Naive thymus-derived CD8-positive, alpha-beta T cell (primary cell): ENCODE results near the gene MAGI1. TPM values are rescaled to one million over a fixed set of nuclear protein-coding genes. Genes with fewer than 3 reads are reported as not detected.
"Not testable (repeated sequence)": the region's sequence is repeated elsewhere in the genome, so short reads cannot be mapped to it uniquely, and the experiment has no call there.

ENCODE experiments used
- ATAC-seq, 2 donors: fragments of 150-1000 bp; cut with Tn5 transposase in 1 of 2; sonication (Bioruptor Pico), chemical (Tn5 transposase) in 1 of 2; 1 replicate in 1 of 2; 2 replicates in 1 of 2; pipeline ENCODE4 v1.10.0; 2021; ENCODE audit warnings: mild to moderate bottlenecking in 2 of 2, moderate library complexity in 2 of 2
- POLR2A ChIA-PET: fragments of 350-600 bp; sonication (Branson Sonifier 250); formaldehyde crosslinking; loops from one replicate; lab custom pipeline; 2021; ENCODE audit warnings: antibody characterized with exemption; lab: Charles Lee
- DNase-seq, 10 donors: peaks; one replicate each; pipeline versions ENCODE4 v3.0.0 to v3.0.0-alpha.2; 2020 to 2022
- H3K27ac Mint-ChIP-seq, 10 donors: one replicate each; pipeline ENCODE4 v1.8.0; 2020 to 2022; ENCODE audit warnings: mild to moderate bottlenecking in 10 of 10, mixed read lengths in 10 of 10, moderate library complexity in 4 of 10, inconsistent platforms in 1 of 10
- H3K27me3 Mint-ChIP-seq, 5 donors: one replicate each; pipeline ENCODE4 v1.8.0; 2021 to 2022; ENCODE audit warnings: mixed read lengths in 5 of 5
- H3K36me3 Mint-ChIP-seq, 3 donors: one replicate each; pipeline ENCODE4 v1.8.0; 2020 to 2022; ENCODE audit warnings: mixed read lengths in 3 of 3, mild to moderate bottlenecking in 2 of 3, inconsistent platforms in 1 of 3
- H3K4me1 Mint-ChIP-seq, 4 donors: one replicate each; pipeline ENCODE4 v1.8.0; 2021 to 2022; ENCODE audit warnings: mixed read lengths in 4 of 4
- H3K4me3 Mint-ChIP-seq, 10 donors: one replicate each; pipeline ENCODE4 v1.8.0; 2020 to 2022; ENCODE audit warnings: mild to moderate bottlenecking in 10 of 10, mixed read lengths in 10 of 10, moderate library complexity in 6 of 10, inconsistent platforms in 1 of 10
- H3K9me3 Mint-ChIP-seq, 9 donors: one replicate each; pipeline ENCODE4 v1.8.0; 2020 to 2022; ENCODE audit warnings: mixed read lengths in 9 of 9, mild to moderate bottlenecking in 3 of 9, inconsistent platforms in 1 of 9, moderate library complexity in 1 of 9
- polyA plus RNA-seq, 3 donors: library from polyadenylated mRNA; unstranded; fragments of 300-500 nt; fragmentation: Illumina TruSeq; gene quantifications; one replicate each; pipeline ENCODE4 v1.2.3, GENCODE V29; 2021
- total RNA-seq, 8 experiments: library from RNA in 2 of 8; stranded (reverse) in 2 of 8; gene quantifications; one replicate each; pipeline ENCODE4 v1.2.3 and lab custom pipeline; 2021 to 2026

MAGI1 gene
- total and polyA plus RNA-seq, 5 experiments from 2014 or later: not detected

DNA sequence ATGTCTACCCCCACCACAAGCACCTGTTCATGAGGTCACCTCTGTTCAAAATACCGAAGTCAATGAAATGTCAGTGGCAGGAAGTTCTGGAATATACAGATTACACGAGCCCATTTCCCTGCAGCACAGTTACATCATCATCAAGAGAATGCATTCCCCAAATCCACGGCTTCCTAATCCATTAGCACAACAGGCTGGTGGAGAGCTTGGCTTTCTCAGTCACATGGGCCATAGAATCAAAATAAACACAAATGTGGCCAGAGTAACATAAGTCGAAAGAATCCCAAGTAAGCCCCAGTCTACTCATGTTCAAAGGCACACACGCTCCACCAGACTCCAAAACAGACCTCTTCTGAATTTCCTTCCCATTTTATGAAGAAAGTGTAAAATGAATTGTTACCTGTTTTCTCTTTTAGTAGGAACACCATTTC, 419.3 kb downstream of the MAGI1 start:
- POLR2A ChIA-PET: no interaction called here
- ATAC-seq: no peak

DNA sequence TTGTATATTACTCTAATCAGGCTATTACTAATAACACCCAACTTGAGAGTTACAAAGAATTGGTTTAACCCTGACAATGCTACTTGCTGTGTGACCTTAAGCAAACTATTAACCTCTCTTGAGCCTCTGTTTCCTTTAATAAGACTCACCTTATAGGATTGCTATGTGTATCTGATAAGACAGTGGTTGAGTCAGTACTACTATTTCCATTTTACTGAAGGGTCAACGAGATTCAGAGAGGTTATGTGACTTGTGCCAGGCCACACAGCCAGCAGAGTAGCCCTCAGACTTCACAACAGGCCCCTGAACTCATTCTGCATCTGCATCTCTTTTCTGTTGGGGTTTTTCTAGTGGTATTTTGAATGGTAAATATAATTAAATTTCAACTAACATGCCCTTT, 420.1 kb downstream of the MAGI1 start:
- H3K27ac Mint-ChIP-seq: no peak overlapping the region
- no peaks in the 10 kb centered on the region for H3K36me3 Mint-ChIP-seq
- no peak for ATAC-seq
- DNase-seq: no peak
- POLR2A ChIA-PET: no interaction called here
- H3K4me3 Mint-ChIP-seq: no peak overlapping the region
- H3K9me3 Mint-ChIP-seq: peaks cover 0 to 9% (median 0%) of the 10 kb centered on the region in 9 donors
- H3K27me3 Mint-ChIP-seq: peaks cover 0 to 2% (median 0%) of the 10 kb centered on the region in 5 donors
- H3K4me1 Mint-ChIP-seq: no peaks in the 10 kb centered on the region

More for the DNA sequence above, 419.3 kb downstream of the MAGI1 start:
- H3K27me3 Mint-ChIP-seq: peaks cover 0 to 2% (median 0%) of the 10 kb centered on the region in 5 donors
- no peaks in the 10 kb centered on the region for H3K4me1 Mint-ChIP-seq
- H3K27ac Mint-ChIP-seq: no peak overlapping the region
- DNase-seq: no peak
- H3K9me3 Mint-ChIP-seq: peaks cover 0 to 14% (median 0%) of the 10 kb centered on the region in 9 donors
- H3K4me3 Mint-ChIP-seq: no peak overlapping the region
- H3K36me3 Mint-ChIP-seq: no peaks in the 10 kb centered on the region

DNA sequence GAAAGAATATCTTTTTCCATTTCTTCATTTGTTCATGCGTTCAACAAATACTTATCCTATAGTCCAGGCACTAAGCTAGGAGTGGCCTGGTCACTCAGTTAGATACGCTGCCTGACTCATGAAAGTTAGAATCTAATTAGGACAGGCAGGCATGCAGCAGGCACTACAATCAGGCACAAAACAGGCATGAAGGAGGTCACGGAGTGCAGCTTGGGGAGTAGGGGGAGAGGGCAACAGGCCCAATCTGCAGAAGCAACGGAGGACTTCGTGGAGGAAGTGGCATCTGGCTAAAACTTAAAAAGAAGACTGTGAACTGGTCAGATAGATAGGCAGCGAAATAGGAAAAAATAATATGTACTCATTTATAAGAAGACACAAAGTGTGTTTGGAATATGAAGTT, 420.9 kb downstream of the MAGI1 start:
- Mint-ChIP-seq H3K27ac (peak overlapping the region in 1 of 10 donors; percentile 46), H3K27me3 (peaks cover 0 to 2% (median 0%) of the 10 kb centered on the region in 5 donors), H3K9me3 (peaks cover 0 to 9% (median 0%) of the 10 kb centered on the region in 9 donors), H3K4me1 (no peaks in the 10 kb centered on the region), H3K4me3 (no peak overlapping the region), H3K36me3 (no peaks in the 10 kb centered on the region)
- POLR2A ChIA-PET: no interaction called here
- DNase-seq (no peak), ATAC-seq (no peak)

DNA sequence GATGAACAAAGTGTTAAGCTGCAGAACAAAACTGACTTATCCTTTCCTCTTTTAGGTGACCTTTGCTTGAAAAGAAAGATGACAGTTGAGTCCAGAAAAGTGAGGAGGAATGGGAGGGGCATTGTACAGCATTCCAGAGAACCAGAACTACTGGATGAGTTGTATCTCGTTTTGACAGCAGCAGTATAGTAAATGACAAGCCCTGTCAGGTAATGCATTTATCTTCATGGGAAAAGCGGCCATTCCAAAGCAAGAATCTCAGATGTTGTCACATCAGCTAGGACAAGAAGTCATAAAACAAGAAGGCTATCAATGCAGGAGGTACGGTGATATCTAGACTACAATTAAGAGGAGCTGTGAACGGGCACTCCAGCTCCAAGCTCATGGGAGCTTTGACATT, 421.5 kb downstream of the MAGI1 start:
- peaks cover 0 to 2% (median 0%) of the 10 kb centered on the region in 5 donors for H3K27me3 Mint-ChIP-seq
- POLR2A ChIA-PET: no interaction called here
- H3K36me3 Mint-ChIP-seq: no peaks in the 10 kb centered on the region
- H3K9me3 Mint-ChIP-seq: peaks cover 0 to 9% (median 0%) of the 10 kb centered on the region in 9 donors
- H3K4me3 Mint-ChIP-seq: no peak overlapping the region
- no peak overlapping the region for H3K27ac Mint-ChIP-seq
- no peaks in the 10 kb centered on the region for H3K4me1 Mint-ChIP-seq
- DNase-seq: no peak
- ATAC-seq: no peak

DNA sequence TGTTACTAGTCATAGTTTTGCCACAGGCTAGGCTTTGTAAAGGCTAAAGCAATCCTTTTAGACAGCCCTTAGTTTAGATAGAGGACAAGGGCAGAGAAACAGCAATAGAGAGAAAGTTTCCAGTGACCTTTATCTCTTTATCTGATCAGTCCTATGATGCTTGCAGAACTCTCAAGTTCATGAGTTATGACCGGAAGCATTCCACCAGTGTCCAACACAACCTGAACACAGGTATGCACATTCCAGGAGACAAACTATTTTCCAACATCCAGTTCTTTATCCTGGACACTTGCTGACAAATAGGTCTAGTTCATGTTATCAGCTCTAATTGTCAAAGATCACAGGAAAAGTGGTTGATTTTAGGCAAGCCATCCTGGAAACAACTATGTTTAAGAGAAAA, 422.2 kb downstream of the MAGI1 start:
- DNase-seq: no peak
- Mint-ChIP-seq H3K4me1 (no peaks in the 10 kb centered on the region), H3K27me3 (peaks cover 0 to 2% (median 0%) of the 10 kb centered on the region in 5 donors), H3K9me3 (peaks cover 0 to 9% (median 0%) of the 10 kb centered on the region in 9 donors), H3K27ac (no peak overlapping the region), H3K4me3 (no peak overlapping the region), H3K36me3 (no peaks in the 10 kb centered on the region)
- POLR2A ChIA-PET: no interaction called here
- no peak for ATAC-seq

DNA sequence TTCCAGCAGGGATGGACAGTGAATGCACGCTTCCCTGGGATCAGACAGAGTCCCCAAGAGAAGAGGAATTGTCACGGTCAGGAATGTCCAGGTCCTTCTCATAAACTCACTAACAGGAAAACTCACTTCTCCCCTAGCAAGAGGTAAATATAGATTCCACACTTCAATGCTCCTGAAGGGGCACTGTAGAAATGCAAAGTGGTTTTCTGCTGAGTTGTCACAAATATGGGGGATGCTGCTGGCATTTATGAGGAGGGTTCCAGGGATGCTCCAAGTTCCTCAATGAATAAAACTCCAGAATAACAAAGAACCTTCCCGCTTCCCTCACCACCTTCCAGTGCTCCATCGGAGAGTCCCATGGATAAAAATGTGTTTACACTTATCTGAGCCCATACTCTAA, 423.4 kb downstream of the MAGI1 start:
- H3K27me3 Mint-ChIP-seq: peaks cover 0 to 2% (median 0%) of the 10 kb centered on the region in 5 donors
- no peaks in the 10 kb centered on the region for H3K4me1 Mint-ChIP-seq
- no peak overlapping the region for H3K4me3 Mint-ChIP-seq
- H3K27ac Mint-ChIP-seq: no peak overlapping the region
- no peak for ATAC-seq
- POLR2A ChIA-PET: no interaction called here
- no peaks in the 10 kb centered on the region for H3K36me3 Mint-ChIP-seq
- H3K9me3 Mint-ChIP-seq: peaks cover 0 to 9% (median 0%) of the 10 kb centered on the region in 9 donors
- DNase-seq: no peak

DNA sequence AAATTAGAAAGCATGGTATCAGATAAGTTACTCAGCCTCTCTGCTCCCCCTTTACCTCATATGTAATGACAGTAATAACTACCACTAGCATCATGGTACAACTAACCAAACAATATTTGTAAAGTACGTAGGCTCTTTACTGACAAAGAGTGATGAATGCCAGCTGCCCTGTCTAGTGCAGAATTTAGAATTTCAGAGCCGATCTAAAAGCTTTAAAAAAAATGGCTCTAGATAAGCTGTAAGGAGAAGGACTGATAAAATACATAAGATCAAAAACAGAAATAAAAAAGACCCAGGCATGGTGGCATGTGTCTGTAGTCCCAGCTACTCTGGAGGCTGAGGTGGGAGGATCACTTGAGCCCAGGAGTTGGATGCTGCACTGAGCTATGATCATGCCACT, 424.1 kb downstream of the MAGI1 start:
- Mint-ChIP-seq H3K36me3 (no peaks in the 10 kb centered on the region), H3K4me1 (no peaks in the 10 kb centered on the region), H3K4me3 (no peak overlapping the region), H3K27ac (no peak overlapping the region), H3K9me3 (peaks cover 0 to 9% (median 0%) of the 10 kb centered on the region in 9 donors), H3K27me3 (peaks cover 0 to 2% (median 0%) of the 10 kb centered on the region in 5 donors)
- ATAC-seq (no peak), DNase-seq (no peak)
- POLR2A ChIA-PET: no interaction called here

DNA sequence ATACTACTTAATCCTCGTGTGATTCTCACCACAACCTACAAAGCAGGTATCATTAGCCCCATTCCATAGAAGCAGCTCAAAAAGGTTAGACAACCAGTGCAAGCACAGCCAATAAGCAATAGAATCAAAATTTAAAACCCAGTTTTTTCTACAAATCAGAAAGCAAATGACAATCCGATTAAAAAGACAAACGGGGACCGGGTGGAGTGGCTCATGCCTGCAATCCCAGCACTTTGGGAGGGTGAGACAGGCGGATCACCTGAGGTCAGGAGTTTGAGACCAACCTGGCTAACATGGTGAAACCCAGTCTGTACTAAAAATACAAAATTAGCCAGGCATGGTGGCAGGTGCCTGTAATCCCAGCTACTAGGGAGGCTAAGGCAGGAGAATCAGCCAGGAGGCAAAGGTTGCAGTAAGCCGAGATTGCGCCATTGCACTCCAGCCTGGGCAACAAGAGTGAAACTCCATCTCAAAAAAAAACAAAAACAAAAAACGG, 430.7 kb downstream of the MAGI1 start:
- H3K27me3 Mint-ChIP-seq, DNase-seq, H3K9me3 Mint-ChIP-seq, H3K27ac Mint-ChIP-seq, POLR2A ChIA-PET, H3K4me3 Mint-ChIP-seq, H3K36me3 Mint-ChIP-seq, H3K4me1 Mint-ChIP-seq, ATAC-seq: not testable (repeated sequence)

DNA sequence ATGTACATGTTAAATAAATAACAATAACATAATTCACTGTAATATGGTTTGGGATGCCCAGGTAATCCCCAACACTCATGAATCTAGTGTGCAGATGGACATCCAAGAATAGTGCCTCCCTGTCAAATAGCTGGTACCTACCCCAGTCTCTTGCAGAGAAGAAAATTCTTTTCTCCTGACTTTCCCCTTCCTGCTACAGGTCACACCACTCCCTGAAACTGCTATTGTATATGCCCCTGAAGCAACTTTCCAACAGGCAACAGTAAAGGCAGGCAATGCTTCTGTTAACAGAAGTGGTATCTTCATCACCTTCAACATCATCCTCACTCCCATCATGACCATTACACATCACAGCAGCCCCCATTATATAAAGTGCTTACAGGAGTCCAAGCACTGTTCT, 431.6 kb downstream of the MAGI1 start:
- no peaks in the 10 kb centered on the region for H3K4me1 Mint-ChIP-seq
- H3K27me3 Mint-ChIP-seq: no peaks in the 10 kb centered on the region
- H3K4me3 Mint-ChIP-seq: no peak overlapping the region
- peaks cover 0 to 8% (median 0%) of the 10 kb centered on the region in 9 donors for H3K9me3 Mint-ChIP-seq
- DNase-seq: no peak
- no peak for ATAC-seq
- POLR2A ChIA-PET: no interaction called here
- H3K36me3 Mint-ChIP-seq: no peaks in the 10 kb centered on the region
- no peak overlapping the region for H3K27ac Mint-ChIP-seq

DNA sequence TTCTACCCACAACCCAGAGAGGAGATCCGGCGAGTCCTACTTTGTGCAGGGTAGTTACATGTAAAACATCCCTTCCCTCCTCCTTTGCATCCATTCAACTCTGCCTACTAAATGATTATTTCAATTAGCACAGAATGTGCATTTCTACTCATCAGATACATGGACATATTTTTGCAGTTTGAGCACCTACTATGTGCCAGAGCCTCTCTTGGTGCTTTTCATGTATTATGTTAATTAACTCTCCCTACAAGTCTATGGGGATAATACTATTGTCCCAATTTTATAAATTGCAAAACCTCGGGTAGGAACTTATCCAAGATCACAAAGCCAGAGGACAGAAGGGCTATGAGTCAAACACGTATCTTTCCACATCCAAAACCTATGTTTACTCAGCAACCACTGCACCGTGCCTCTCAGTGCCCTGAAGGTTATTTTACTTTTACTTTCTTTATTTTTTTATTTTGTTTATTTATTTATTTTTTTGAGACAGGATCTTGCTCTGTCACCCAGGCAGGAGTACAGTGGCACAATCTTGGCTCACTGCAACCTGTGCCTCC, 432.8 kb downstream of the MAGI1 start:
- POLR2A ChIA-PET: no interaction called here
- Mint-ChIP-seq H3K9me3 (peaks cover 0 to 8% (median 0%) of the 10 kb centered on the region in 9 donors), H3K27ac (no peak overlapping the region), H3K4me3 (no peak overlapping the region), H3K36me3 (no peaks in the 10 kb centered on the region), H3K27me3 (no peaks in the 10 kb centered on the region), H3K4me1 (no peaks in the 10 kb centered on the region)
- ATAC-seq (no peak), DNase-seq (no peak)

DNA sequence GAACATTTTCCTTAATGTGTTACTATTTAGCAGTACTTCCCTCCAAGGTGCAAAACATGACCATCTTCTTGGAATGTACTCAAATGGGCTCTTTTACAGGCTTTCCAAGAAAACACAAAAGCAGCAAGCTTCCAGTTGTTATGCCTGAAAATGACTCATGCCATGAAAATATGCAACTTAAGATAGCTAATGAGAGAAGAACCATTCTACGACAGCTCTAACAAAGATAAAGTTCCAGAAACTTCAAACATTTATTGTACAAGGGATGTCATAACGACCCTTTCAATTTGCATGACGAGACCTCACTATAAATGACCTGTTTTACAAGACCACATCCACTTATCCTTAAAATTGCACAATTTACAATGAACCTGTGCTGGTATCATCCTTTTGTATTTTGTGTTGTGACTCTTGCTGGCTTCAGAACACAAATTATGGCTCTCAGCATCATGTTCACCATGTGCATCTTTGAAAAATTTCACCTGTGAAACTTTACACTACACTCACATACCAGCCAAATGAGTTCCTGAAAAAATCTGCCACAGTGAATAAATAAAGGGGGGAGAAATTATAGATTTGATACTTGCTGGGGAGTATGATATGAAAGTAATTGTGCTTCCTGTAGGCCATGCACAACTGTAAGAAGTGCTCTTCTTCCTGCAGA, 433.7 kb downstream of the MAGI1 start:
- Mint-ChIP-seq H3K27ac (no peak overlapping the region), H3K27me3 (no peaks in the 10 kb centered on the region), H3K4me1 (no peaks in the 10 kb centered on the region), H3K4me3 (no peak overlapping the region), H3K9me3 (peaks cover 0 to 8% (median 0%) of the 10 kb centered on the region in 9 donors), H3K36me3 (no peaks in the 10 kb centered on the region)
- ATAC-seq (no peak), DNase-seq (no peak)
- POLR2A ChIA-PET: no interaction called here

DNA sequence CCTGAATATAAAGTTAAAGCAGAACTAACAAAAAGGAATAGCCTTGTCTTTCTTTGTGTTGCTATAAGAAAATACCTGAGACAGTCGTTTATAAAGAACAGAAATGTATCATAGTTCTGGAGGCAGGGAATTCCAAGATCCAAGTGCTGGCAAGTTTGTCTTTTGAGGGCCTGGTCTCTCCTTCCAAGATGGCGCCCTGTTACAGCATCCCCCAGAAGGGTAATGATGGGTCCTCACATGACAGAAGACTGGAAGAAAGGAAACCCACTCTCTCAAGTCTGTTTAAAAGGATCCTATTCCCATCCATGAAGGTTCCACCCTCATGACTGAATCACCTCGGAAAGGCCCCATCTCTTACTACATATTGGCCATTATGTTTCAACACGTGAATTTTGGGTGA, 435.1 kb downstream of the MAGI1 start:
- no peaks in the 10 kb centered on the region for H3K4me1 Mint-ChIP-seq
- no peak overlapping the region for H3K27ac Mint-ChIP-seq
- H3K27me3 Mint-ChIP-seq: peaks cover 2 to 9% (median 6%) of the 10 kb centered on the region in 5 donors
- ATAC-seq (no peak), DNase-seq (no peak)
- peaks cover 0 to 8% (median under 1%) of the 10 kb centered on the region in 9 donors for H3K9me3 Mint-ChIP-seq
- peaks cover 0 to 3% (median 0%) of the 10 kb centered on the region in 3 donors for H3K36me3 Mint-ChIP-seq
- POLR2A ChIA-PET: no interaction called here
- H3K4me3 Mint-ChIP-seq: no peak overlapping the region

DNA sequence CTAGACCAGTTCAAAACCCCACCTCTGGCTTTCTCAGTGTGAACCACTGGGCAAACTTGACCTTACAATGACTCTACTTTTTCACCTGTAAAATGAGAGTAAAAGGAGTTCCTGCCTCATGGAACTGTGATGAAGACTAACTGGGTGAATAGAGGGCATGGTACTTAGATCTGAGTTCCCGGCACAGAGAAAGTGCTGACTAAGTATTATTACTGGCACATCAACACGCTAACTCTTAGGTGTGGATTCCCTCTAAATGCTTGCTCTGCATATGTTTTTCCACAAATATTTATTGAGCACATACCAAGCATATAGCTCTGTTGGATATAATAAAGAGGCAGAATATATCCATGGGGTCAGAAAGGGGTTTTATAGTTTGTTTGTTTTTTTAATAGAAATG, 437.8 kb downstream of the MAGI1 start:
- H3K27ac Mint-ChIP-seq: no peak overlapping the region
- no peak for ATAC-seq
- no peak for DNase-seq
- POLR2A ChIA-PET: no interaction called here
- H3K36me3 Mint-ChIP-seq: peaks cover 0 to 5% (median 0%) of the 10 kb centered on the region in 3 donors
- peaks cover 0 to 8% (median 0%) of the 10 kb centered on the region in 9 donors for H3K9me3 Mint-ChIP-seq
- no peak overlapping the region for H3K4me3 Mint-ChIP-seq
- no peaks in the 10 kb centered on the region for H3K4me1 Mint-ChIP-seq
- peaks cover 9 to 28% (median 19%) of the 10 kb centered on the region in 5 donors for H3K27me3 Mint-ChIP-seq
